ENCODE measurements around the gene LTO1.
A peak's percentile ranks its signal among the peaks of the same experiment; 100 is the strongest.

LTO1 gene

GRCh38 chr11:69680688-69681087 is 5.5 kb upstream of the LTO1 start:
- Histone ChIP-seq H3K4me3 (ENCODE audit: low read depth, low read length) (no peak overlapping the region), H3K27me3 (replicated peaks) (no peaks in the 10 kb centered on the region), H3K27ac (no peak overlapping the region), H3K36me3 (replicated peaks) (no peaks in the 10 kb centered on the region)
- TF ChIP-seq, protein P1, sequence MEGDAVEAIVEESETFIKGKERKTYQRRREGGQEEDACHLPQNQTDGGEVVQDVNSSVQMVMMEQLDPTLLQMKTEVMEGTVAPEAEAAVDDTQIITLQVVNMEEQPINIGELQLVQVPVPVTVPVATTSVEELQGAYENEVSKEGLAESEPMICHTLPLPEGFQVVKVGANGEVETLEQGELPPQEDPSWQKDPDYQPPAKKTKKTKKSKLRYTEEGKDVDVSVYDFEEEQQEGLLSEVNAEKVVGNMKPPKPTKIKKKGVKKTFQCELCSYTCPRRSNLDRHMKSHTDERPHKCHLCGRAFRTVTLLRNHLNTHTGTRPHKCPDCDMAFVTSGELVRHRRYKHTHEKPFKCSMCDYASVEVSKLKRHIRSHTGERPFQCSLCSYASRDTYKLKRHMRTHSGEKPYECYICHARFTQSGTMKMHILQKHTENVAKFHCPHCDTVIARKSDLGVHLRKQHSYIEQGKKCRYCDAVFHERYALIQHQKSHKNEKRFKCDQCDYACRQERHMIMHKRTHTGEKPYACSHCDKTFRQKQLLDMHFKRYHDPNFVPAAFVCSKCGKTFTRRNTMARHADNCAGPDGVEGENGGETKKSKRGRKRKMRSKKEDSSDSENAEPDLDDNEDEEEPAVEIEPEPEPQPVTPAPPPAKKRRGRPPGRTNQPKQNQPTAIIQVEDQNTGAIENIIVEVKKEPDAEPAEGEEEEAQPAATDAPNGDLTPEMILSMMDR (IDR thresholded peaks at IDR 0.05; ENCODE audit: low read depth, low read length, missing control alignments) = no peak
- DNase-seq = no peak
- in situ Hi-C loops (cut with HindIII; ENCODE audit: low pct_ligation_motif_present, low sequenced_read_pairs) = no loop called here

DNA sequence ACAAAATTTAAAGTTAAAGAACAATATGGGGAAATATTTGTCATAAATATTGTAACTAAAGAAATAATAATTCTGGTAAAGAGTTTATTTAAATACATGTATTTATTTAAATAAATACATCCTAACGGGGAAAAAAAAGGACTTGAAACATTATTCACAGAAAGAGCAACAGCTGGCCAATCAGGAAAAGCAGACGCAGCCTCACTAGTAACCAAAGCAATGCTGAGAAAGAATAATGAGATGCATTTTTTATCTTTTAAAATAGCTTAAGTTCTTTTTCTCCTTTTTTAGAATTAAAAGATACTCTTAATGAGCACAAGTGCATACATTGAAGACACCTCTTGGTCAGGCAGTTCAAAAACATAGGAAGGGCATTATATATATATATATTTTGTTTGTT is 2.6 kb upstream of the LTO1 start:
- Histone ChIP-seq H3K27ac (no peak overlapping the region), H3K4me3 (ENCODE audit: low read depth, low read length) (no peak overlapping the region), H3K27me3 (replicated peaks) (no peaks in the 10 kb centered on the region), H3K36me3 (replicated peaks) (no peaks in the 10 kb centered on the region)
- in situ Hi-C loops (cut with HindIII; ENCODE audit: low pct_ligation_motif_present, low sequenced_read_pairs) = no loop called here
- TF ChIP-seq, protein P1 (IDR thresholded peaks at IDR 0.05; ENCODE audit: low read depth, low read length, missing control alignments) = no peak
- DNase-seq = no peak

DNA sequence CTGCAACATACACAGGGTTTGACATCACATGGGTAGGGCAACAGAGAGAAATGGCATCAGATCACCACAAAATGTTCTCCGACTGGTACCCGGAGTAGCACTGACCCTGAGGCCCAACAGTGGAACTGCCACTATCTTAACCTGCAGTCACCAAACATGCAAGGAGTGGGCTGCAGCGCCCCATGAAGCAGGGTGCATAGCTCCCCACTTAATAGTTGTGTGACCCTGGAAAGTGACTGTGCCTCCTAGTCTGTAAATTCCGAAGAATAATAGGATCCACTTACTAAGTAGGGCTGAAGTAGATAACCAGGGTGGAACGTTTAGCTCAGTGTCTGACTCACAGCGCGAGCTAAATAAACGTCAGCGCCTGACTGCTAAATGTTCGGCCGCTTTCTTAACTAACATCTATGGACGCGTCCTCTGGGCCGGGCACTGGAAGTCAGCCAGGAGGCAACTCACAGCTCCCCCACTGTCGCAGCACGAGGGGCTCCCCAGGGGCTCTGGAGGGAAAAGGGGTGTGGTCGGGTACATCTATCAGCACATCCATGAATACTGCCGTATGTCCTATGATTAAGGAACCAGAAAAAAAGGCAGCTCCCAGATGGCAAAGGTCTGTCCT is 777 bp downstream of the LTO1 start:
- Histone ChIP-seq H3K27me3 (replicated peaks) (no peaks in the 10 kb centered on the region), H3K36me3 (replicated peaks) (peaks cover 12% of the 10 kb centered on the region), H3K4me3 (ENCODE audit: low read depth, low read length) (peak overlapping the region; percentile 93), H3K27ac (peak overlapping the region; percentile 92)
- in situ Hi-C loops (cut with HindIII; ENCODE audit: low pct_ligation_motif_present, low sequenced_read_pairs) = loop anchor here (25.0 kb wide), 1 partner anchor 562 kb away; no protein-coding TSS in a partner anchor
- TF ChIP-seq, protein P1 (IDR thresholded peaks at IDR 0.05; ENCODE audit: low read depth, low read length, missing control alignments) = no peak
- DNase-seq = peak; percentile 90

DNA sequence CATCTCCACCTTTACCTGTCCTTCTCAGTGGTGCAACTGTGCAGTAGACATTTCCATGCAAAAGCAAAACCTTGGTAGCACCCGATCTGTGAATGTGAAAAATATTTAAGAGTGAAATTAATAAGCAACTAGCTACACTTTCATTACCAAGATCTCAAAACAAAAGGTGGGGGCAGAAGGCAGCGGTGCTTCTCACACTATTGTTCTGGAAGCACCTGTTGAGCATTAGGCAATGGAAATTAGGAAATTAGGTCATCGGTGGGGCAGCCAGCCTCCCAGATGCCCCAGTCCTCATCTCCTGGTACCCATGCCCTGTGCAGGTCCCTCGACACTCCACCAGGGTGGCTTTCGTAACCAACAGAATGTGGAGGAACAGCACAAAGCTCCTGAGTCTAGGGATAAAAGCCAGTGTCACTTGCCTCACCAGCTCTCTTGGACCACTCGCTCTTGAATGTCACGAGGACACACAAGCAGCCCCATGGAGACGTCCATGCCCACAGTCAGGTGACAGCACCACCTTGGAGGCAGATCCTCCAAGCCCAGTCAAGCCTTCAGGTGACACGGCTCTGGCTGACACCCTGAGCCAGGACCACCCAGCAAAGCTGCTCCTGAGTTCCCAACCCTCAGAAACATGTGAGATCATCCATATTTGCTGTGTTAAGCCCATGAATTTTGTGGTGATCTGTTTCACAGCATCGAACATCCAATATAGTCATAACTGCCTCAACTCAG is 3.3 kb downstream of the LTO1 start:
- in situ Hi-C loops (cut with HindIII; ENCODE audit: low pct_ligation_motif_present, low sequenced_read_pairs) = loop anchor here (25.0 kb wide), 1 partner anchor 560 kb away; no protein-coding TSS in a partner anchor
- TF ChIP-seq, protein P1 (IDR thresholded peaks at IDR 0.05; ENCODE audit: low read depth, low read length, missing control alignments) = no peak
- Histone ChIP-seq H3K36me3 (replicated peaks) (peaks cover 15% of the 10 kb centered on the region), H3K27me3 (replicated peaks) (no peaks in the 10 kb centered on the region), H3K4me3 (ENCODE audit: low read depth, low read length) (no peak overlapping the region), H3K27ac (no peak overlapping the region)
- DNase-seq = no peak

GRCh38 chr11:69670158-69670845 is 4.9 kb downstream of the LTO1 start:
- Histone ChIP-seq H3K27ac (no peak overlapping the region), H3K36me3 (replicated peaks) (peaks cover 15% of the 10 kb centered on the region), H3K27me3 (replicated peaks) (no peaks in the 10 kb centered on the region), H3K4me3 (ENCODE audit: low read depth, low read length) (no peak overlapping the region)
- in situ Hi-C loops (cut with HindIII; ENCODE audit: low pct_ligation_motif_present, low sequenced_read_pairs) = loop anchor here (25.0 kb wide), 1 partner anchor 558 kb away; no protein-coding TSS in a partner anchor
- TF ChIP-seq, protein P1 (IDR thresholded peaks at IDR 0.05; ENCODE audit: low read depth, low read length, missing control alignments) = peak; percentile 98
- DNase-seq = peak; percentile 82

All from brain microvascular endothelial cell (primary cell).